HG02938 (cell line): ENCODE results near the gene HOPX.
"Not testable (repeated sequence)": the region's sequence is repeated elsewhere in the genome, so short reads cannot be mapped to it uniquely, and the experiment has no call there.

Source experiments
- ATAC-seq: cut with Tn5 transposase; IDR thresholded peaks from one replicate; pipeline ENCODE4 v1.9.1; 2021; ENCODE audit warnings: mild to moderate bottlenecking, moderate library complexity; ENCODE audit not compliant: unreplicated experiment

HOPX gene, protein sequence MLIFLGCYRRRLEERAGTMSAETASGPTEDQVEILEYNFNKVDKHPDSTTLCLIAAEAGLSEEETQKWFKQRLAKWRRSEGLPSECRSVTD

DNA sequence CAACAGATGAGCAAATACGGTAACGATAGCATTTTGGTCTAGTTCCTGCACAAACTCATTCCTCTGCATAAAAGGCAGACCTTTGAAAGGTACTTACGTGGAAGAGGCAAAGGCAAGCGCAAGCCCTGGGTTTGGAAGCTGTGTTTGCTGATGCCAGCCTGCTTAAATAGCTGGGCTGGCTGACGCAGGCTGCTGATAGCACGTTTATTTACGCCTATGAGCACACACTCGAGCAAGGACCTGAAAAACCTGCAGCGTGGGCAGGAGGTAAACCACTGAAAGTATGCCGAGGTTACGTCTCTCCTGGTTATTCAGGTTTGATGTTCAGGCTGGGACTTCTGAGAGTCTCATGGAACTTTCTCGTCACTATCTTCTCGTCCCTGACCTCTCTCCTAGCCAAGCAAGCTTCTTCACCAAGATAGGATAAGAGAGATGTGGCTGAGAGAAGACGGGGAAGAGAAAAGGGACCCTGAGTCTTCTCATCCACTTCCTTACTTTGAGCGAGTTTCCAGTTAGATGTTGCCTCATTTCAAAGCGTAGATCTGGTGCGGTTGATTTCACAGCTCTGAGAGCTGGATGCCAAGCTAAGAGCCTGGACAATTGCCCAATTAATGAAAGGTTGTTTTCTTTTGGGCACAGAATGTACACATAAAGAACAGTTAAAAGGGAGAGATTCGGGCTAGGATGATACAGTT is at the start of gene HOPX:
Gene HOPX (minus strand): TSS at position 139 of the 695 bp plus-strand sequence. CDS start 23,480 bp downstream, outside the sequence.
- no peak for ATAC-seq

DNA sequence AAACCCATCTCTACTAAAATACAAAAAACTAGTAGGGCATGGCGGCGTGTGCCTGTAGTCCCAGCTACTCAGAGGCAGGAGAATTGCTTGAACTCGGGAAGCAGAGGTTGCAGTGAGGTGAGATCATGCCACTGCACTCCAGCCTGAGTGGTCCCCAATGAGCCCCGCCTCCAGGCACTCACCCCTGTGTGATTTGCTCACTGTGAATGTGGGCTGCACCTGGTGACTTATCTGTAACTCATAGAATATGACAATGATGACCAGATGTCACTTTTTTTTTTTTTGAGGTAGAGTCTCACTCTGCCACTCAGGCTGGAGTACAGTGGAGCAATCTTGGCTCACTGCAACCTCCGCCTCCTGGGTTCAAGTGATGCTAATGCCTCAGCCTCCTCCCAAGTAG is 49.0 kb upstream of the HOPX start:
- no peak for ATAC-seq

DNA sequence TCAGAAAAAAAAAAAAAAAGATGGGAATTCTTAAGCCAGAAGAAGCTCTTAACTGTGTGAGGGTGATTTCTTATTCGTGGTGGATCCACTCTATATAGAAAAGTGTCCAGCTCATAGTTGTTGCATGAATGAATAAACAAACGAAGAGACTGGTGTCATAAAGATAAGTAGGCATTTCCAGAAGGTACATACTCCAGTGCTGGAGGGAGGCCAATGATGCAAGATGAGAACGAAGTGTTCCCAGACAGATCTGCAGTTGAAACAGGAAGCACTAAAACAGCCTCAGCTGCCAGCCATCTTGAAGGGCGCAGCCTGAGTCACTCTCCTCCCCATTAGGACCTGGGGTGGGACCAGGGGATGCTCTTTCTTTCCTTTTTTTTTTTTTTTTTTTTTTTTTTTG is 47.4 kb upstream of the HOPX start:
- ATAC-seq: no peak

DNA sequence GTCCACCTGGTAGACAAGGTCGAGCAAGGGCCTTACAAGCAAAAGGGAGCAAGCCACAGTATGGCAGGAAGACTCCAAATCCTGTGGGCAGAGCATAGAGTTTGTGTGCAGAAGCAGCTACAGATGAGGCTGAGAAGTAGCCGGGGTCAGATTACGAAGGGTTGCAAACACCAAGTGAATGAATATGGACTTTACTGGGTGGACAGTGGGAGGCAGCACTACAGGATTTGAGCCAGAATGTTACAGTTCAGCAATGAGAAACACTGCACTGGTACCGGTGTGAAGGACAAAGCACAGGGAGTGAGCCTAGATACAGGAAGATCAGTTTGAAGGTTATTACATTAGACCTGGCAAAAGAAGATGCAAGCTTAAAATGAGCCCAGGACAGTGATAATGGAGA is 46.1 kb upstream of the HOPX start:
- ATAC-seq: no peak

DNA sequence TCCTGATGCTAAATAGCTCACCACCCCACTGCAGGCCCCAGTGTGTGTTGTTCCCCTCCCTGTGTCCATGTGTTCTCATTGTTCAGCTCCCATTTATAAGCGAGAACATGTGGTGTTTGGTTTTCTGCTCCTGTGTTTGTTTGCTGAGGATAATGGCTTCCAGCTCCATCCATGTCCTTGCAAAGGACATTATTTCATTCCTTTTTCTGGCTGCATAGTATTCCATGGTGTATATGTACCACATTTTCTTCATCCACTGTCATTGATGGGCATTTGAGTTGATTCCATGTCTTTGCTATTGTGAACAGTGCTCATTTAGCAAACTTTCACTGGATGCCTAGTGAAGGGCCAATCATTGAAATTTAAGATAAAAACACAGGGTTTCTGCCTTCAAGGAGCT is 45.5 kb upstream of the HOPX start:
- not testable (repeated sequence) for ATAC-seq

DNA sequence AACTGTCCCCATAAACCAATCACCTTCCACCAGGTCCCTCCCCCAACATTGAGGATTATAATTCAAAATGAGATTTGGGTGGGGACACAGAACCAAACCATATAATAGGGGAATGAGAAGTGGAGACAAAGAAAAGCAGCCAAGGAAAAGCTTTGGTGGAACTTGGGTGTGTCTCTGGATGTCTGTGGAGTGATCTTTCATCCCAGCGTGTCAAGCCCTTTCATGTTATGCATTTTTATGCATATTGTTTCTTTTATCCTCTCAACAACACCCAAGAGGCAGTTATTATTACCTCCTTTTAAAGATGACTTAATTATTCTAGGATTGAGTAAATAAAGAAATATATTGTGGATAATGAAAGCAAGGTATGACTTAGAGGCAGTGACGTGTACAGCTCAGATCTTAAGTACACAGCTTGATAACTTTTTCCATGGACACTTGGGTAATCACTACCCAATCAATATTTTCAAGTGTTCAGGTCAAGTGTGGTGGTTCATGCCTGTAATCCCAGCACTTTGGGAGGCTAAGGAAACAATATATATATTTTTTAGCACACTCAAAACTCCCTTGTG is 42.6 kb upstream of the HOPX start:
- no peak for ATAC-seq

DNA sequence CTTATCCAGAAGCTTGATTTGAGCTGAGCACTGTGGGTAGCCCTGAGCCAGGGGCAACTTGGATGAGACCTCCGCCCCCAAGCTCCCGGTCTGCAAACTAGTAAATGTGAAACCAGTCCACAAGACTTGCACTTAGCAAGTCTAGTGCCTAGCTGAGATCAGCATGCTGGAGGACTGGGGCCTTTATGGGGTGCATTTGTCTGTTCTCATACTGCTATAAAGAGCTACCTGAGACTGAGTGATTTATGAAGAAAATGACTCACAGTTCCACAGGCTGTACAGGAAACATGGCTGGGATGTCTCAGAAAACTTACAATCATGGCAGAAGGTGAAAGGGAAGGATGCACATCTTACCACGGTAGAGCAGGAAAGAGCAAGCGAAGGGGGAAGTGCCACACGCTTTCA is 42.1 kb upstream of the HOPX start:
- no peak for ATAC-seq

DNA sequence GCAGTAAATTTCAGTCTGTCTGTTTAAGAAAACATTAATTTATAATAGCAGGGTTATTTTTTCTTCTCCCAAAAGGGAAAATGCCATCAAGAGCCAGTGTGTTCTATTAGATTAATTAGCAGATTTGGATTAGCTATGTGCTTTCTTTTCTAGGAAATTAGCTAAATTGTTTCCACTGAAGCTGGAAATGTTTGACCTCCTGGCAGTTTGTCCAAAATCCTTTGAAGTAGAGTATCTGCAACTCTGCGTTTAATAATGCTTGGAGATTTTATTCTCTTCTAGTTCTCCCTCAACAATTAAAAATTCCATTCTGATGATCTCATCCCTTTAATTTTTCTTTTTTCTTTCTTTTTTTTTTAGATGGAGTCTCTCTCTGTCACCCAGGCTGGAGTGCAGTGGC is 27.1 kb upstream of the HOPX start:
- ATAC-seq: no peak

DNA sequence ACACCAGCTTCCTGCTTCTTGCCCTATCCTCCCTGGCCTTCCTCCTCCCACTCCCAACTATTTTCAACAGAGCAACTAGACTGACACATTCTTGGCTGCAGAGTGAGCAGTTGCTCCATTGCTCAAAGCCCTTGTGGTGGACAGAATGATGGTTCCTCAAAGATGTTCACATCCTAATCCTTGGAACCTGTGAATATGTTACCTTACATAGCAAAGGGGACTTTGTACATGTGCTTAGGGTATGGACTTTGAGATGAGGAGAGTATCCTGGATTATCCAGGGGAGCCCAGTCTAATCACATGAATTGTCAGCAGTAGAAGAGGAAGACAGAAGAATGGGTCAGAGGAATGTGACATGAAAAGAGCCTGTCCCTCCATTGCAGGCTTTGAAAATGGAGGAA is 24.9 kb upstream of the HOPX start:
- no peak for ATAC-seq

DNA sequence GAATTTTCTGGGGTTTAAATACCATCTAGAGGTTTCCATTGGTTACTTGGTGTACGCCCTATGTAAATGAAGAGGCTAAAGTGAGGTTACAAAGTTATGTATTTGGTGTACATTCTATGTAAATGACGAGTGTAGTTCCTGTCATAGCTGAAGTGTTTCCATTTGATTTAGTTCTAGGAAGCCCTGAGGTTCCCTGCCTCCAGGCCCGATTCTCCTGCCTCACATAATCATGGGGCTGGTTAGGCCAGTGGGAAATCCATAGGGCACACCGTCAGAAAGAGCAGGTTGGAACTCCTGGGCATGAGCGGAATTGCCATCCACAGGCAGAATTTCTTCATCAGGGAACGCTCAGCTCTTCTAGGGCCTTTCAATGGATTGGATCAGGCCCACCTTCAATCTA is 24.2 kb upstream of the HOPX start:
- no peak for ATAC-seq

DNA sequence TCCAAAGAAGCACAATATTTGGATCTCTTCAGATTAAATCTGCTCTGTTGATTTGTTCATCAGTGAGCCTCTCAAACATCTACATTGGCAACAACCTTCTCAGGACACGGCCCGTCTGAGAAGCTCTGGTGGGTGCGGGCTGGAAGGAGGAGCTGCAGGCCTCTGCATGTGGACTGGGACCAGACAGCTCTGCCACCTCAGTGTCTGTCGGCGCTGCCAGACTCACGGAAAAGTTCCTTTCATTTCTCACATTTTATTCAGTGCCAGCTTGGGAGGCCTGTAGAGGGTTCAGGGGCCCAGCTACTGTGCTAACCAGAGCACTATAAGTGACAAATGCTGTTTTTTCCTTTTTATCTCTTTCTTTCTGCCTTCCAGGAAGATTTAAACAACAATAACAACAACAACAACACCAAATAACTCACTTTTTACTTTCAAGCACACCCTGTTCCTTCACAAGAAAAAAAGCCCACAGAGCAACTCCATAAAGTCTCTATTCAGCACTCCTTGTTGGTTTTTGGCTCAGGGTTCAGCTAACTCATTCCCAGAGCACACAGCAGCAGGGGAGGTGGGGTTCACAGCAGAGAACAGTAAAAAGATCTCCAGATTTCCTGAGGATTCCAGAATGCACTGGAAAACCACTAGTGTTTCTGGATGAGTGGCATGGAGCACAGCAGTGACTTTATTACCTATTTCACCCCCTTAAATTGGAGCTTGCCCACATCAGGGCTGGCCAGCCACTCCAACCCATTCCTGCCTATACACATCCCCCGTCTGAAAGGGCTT is 23.2 kb upstream of the HOPX start:
- ATAC-seq: no peak

DNA sequence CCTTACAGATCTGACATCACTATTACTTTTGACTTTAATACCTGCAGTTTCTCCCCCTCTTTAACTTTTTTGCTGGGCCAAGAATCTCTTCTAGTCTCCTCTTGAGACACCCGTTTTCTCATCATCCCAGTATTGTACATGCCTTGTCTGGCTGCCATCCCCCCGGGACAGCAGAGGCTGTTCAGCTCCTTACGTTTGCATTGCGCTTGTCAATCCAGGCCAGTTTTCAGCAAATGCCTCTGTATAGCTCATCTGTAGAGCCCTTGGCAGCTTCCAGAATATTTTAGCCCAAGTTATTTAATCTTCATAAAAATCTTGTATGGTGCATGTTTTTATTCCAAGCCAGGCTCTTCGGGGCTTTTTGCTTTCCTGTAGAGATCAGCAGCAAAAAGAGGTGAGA is 22.3 kb upstream of the HOPX start:
- no peak for ATAC-seq

DNA sequence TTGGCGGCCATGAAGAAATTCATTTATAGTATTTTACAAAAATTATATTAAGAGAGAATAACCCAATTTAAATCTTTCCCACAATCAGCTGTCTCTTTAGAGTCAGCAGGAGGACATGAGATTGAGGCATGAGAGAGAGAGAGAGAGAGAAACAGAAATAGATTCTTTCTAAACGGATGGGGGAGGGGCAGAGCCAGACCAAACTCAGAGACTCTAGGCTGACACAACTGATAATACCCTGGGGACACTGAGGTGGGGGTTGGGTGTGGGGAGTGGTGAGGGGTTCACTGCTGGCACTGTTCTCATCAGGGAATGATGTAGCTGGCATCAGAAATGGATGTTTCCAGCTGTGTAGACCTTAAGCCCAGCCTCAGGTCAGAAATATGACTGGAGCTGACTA is 20.5 kb upstream of the HOPX start:
- no peak for ATAC-seq

DNA sequence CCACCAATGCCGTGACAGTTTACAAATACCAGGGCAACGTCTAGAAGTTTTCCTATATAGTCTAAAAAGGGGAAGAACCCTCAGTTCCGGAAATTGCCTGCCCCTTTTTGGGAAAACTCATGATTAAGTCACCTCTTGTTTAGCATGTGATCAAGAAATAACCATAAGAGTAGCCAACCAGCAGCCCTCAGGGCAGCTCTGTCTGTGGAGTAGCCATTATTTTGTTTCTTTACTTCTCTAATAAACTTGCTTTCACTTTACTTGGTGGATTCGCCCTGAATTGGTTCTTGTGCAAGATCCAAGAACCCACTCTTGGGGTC is 20.0 kb upstream of the HOPX start:
- no peak for ATAC-seq

DNA sequence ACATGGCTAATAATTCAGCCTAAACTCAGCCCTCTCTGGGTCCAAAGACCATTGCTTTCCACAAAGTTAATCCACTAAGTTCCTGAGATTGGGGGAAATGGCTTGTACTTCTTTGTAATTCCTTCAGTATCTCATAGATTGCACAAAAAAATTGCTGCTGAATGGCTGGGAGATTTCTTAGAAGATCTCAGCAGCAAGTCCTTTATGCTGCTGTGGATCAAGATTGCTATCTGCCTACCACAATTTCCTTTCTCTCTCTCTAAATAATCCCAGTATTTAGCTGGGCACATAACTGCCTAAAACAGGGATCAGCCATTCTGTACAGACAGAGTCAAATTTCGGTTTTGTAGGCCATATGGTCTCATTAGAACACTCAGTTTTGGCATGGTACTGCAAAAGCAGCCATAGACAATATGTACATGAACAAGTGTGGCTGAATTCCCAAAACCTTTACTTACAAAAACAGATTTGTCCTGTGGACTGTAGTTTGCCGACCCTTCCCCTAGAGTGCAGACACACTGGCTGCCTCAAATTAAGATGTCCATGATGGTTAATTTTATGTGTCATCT is 18.5 kb upstream of the HOPX start:
- no peak for ATAC-seq

DNA sequence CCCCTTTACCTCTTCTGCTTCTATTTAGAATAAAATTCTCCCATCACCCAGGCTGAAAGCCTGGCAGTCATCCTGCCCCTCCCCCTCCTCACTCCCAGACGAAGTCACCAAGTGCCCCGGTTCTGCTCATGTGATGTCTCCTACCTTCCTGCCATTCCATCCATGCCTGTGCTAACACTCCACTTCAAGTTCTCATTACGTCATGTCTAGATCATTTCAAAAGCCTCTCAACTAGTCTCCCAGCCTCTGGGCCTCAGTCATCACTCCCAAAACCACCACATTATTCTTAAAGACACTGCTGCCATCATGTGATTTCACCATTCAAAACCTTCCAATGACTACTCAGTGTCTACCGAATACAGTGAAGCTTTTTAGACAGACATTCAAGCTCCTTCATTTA is 17.2 kb upstream of the HOPX start:
- ATAC-seq: no peak

DNA sequence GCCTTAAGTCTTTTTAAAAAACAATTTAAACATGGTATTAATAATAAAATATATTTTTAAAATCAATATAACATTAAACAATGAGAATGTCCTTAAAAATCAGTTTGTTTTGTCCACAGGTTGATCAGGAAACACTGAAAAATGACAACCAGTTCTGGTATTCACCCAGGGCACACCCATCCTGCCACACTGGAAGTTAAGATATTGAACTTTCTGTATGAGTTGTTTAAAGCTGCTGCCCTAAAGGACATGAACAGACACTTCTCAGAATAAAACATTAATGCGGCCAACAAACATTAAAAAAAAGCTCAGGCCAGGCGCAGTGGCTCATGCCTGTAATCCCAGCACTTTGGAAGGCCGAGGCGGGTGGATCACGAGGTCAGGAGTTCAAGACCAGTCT is 15.0 kb upstream of the HOPX start:
- no peak for ATAC-seq

DNA sequence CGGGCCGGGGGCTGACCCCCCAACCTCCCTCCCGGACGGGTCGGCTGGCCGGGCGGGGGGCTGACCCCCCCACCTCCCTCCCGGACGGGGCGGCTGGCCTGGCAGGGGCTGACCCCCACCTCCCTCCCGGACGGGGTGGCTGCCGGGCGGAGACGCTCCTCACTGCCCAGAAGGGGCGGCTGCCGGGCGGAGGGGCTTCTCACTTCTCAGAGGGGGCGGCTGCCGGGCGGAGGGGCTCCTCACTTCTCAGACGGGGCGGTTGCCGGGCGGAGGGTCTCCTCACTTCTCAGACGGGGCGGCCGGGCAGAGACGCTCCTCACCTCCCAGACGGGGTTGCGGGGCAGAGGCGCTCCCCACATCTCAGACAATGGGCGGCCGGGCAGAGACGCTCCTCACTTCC is 12.4 kb upstream of the HOPX start:
- ATAC-seq: not testable (repeated sequence)

DNA sequence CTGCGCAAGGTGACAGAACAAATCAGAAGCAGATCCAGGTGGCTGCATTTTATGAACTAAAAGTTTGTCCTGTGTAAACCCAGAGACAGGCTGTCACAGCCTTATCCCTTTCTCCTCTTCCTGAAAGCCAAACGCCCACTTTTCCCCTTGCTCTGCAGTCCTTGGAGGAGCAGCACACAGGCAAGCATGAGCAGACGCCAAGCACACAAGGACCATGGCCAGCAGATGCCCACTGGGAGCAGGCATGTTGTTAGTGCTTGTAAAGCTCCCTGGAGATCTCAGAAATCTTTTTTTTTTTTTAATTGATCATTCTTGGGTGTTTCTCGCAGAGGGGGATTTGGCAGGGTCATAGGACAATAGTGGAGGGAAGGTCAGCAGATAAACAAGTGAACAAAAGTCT is 11.5 kb upstream of the HOPX start:
- no peak for ATAC-seq

DNA sequence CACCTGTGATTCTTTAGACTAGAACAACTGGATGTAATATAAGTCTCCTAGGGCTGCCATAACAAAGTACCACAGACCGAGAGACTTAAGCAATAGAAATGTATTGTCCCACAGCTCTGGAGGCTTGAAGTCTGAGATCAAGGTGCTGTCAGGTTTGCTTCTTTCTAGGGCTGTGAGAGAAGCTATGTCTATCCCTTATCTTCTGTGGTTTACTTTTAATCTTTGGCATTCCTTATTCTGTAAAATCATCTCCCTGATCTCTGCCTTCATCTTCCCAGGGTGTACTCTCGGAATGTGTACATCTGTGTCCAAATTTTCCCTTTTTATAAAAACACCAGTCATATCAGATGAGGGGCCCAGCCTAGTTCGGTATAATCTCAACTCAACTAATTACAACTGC is 10.3 kb upstream of the HOPX start:
- ATAC-seq: no peak

DNA sequence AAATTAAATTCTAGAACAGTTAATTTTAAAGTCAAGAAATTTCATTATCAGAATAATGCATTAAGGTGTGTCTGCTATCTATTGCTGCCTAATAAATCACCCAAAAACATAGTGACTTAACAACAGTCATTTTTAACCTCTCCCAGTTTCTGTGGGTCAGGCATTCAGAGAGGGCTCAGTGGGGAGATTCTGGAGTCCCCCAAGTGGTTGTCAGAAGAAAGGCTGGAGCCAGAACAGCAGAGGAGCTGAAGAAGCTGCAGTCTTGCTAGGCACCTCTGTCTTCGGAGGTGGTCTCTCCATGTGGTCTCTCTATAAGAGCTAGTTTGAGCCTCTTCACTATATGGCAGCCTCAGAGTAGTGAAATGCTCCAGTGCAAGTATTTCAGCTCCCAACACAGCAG is 9.3 kb upstream of the HOPX start:
- ATAC-seq: no peak
